H1 (cell line): ENCODE data around the gene SLC13A3. TPM values are rescaled to one million over a fixed set of nuclear protein-coding genes. Genes with fewer than 3 reads are reported as not detected.

Experiments used
- CTCF ChIA-PET: fragments of 300-600 bp; sonication (Branson Sonifier 250); formaldehyde crosslinking; loops from one replicate; lab custom pipeline; 2021; ENCODE audit not compliant: partially characterized antibody; lab: Charles Lee
- POLR2A ChIA-PET: fragments of 300-600 bp; sonication (Branson Sonifier 250); formaldehyde crosslinking; loops from one replicate; lab custom pipeline; 2021; ENCODE audit warnings: inconsistent platforms; ENCODE audit not compliant: partially characterized antibody; lab: Charles Lee
- DNase-seq, 2 experiments: peaks; one replicate each; pipeline versions ENCODE4 v3.0.0 to v3.0.0-alpha.2; 2010 to 2022; ENCODE audit warnings: low spot score in 2 of 2, low read depth in 1 of 2, mixed read lengths in 1 of 2
- FAIRE-seq: peaks from 2 replicates; lab custom pipeline; 2011; peaks lifted over from hg19 to GRCh38; lab: Jason Lieb, UNC
- H2AFZ ChIP-seq: 2 replicates; pipeline ENCODE4 v1.8.1; 2012; ENCODE audit warnings: low read length, inconsistent platforms
- H2AK5ac ChIP-seq: 2 replicates; pipeline ENCODE4 v1.6.1; 2013; ENCODE audit warnings: low read depth, low read length
- H2BK120ac ChIP-seq: replicated peaks from 2 replicates; pipeline ENCODE3; 2013; ENCODE audit warnings: low read depth, low read length, inconsistent platforms
- H2BK12ac ChIP-seq: 2 replicates; pipeline ENCODE4 v1.6.1; 2013; ENCODE audit warnings: low read depth, low read length
- H2BK15ac ChIP-seq: 2 replicates; pipeline ENCODE4 v1.6.1; 2013; ENCODE audit warnings: low read length
- H2BK20ac ChIP-seq: 2 replicates; pipeline ENCODE4 v1.6.1; 2013; ENCODE audit warnings: low read length
- H2BK5ac ChIP-seq: 2 replicates; pipeline ENCODE4 v1.6.1; 2013; ENCODE audit warnings: low read depth, low read length
- H3K14ac ChIP-seq: 2 replicates; pipeline ENCODE4 v1.6.1; 2013; ENCODE audit warnings: inconsistent platforms; ENCODE audit not compliant: insufficient read length
- H3K18ac ChIP-seq: 2 replicates; pipeline ENCODE4 v1.6.1; 2013; ENCODE audit warnings: low read length; ENCODE audit errors: extremely low read depth
- H3K23ac ChIP-seq: 2 replicates; pipeline ENCODE4 v1.6.1; 2013; ENCODE audit warnings: inconsistent platforms; ENCODE audit not compliant: insufficient read length
- H3K23me2 ChIP-seq: 2 replicates; pipeline ENCODE4 v1.6.1; 2013; ENCODE audit warnings: low read depth, low read length
- H3K27ac ChIP-seq: 2 replicates; pipeline ENCODE4 v1.6.1; 2011; ENCODE audit warnings: low read depth, low read length, inconsistent platforms
- H3K27me3 ChIP-seq, 4 experiments: replicated peaks in 1 of 4; 1 replicate in 1 of 4; 2 replicates in 3 of 4; pipeline versions ENCODE4 v1.6.1 to v1.8.1; 2011 to 2013; ENCODE audit warnings: low read length in 3 of 4, mild to moderate bottlenecking in 3 of 4, inconsistent platforms in 2 of 4, mixed read lengths in 2 of 4, moderate library complexity in 1 of 4; ENCODE audit not compliant: control insufficient read depth in 3 of 4, insufficient read depth in 3 of 4; ENCODE audit errors: extremely low read depth in 1 of 4
- H3K36me3 ChIP-seq, 4 experiments: 2 replicates each; pipeline versions ENCODE4 v1.6.1 to v1.8.1; 2011 to 2013; ENCODE audit warnings: mild to moderate bottlenecking in 4 of 4, low read length in 3 of 4, moderate library complexity in 2 of 4, control low read depth in 1 of 4, inconsistent platforms in 1 of 4; ENCODE audit not compliant: insufficient read depth in 4 of 4, control insufficient read depth in 2 of 4
- H3K4ac ChIP-seq: replicated peaks from 2 replicates; pipeline ENCODE3; 2013; ENCODE audit warnings: low read length, low read depth, mixed read lengths, inconsistent platforms; ENCODE audit not compliant: insufficient read length
- H3K4me1 ChIP-seq, 4 experiments: replicated peaks in 1 of 4; 1 replicate in 1 of 4; 2 replicates in 3 of 4; pipeline versions ENCODE4 v1.6.1 to v1.8.1; 2011 to 2013; ENCODE audit warnings: low read length in 3 of 4, inconsistent platforms in 2 of 4, mixed read lengths in 1 of 4; ENCODE audit not compliant: insufficient read depth in 4 of 4, control insufficient read depth in 3 of 4
- H3K4me2 ChIP-seq, 2 experiments: 2 replicates each; pipeline versions ENCODE4 v1.6.1 to v1.8.1; 2011 to 2013; ENCODE audit warnings: low read depth in 2 of 2, low read length in 2 of 2, control low read depth in 1 of 2, inconsistent platforms in 1 of 2, mild to moderate bottlenecking in 1 of 2; ENCODE audit not compliant: insufficient read depth in 1 of 2
- H3K4me3 ChIP-seq, 4 experiments: fragments of 200-600, 300-600 bp in 1 of 4; sonication (generic), shearing (Covaris generic), sonication (Bioruptor Twin) in 1 of 4; 2 replicates each; pipeline versions ENCODE4 v1.5.1 to v1.8.1; 2011 to 2016; ENCODE audit warnings: low read length in 4 of 4, low read depth in 3 of 4, control low read depth in 2 of 4, inconsistent platforms in 2 of 4, mild to moderate bottlenecking in 2 of 4, mixed read lengths in 1 of 4, moderate library complexity in 1 of 4; ENCODE audit not compliant: insufficient read depth in 2 of 4; ENCODE audit errors: extremely low read depth in 1 of 4
- H3K56ac ChIP-seq: replicated peaks from 2 replicates; pipeline ENCODE3; 2013; ENCODE audit warnings: low read depth, mild to moderate bottlenecking, mixed read lengths, low read length, inconsistent platforms; ENCODE audit not compliant: insufficient read length
- H3K79me1 ChIP-seq: 2 replicates; pipeline ENCODE4 v1.6.1; 2013; ENCODE audit warnings: low read depth, low read length, control low read depth
- H3K79me2 ChIP-seq, 2 experiments: 2 replicates each; pipeline versions ENCODE4 v1.6.1 to v1.8.1; 2012 to 2013; ENCODE audit warnings: low read length in 2 of 2, mild to moderate bottlenecking in 2 of 2, inconsistent platforms in 1 of 2; ENCODE audit not compliant: insufficient read depth in 2 of 2, control insufficient read depth in 1 of 2
- H3K9ac ChIP-seq, 4 experiments: replicated peaks in 1 of 4; 1 replicate in 1 of 4; 2 replicates in 3 of 4; pipeline versions ENCODE4 v1.6.1 to v1.8.1; 2011 to 2013; ENCODE audit warnings: low read depth in 3 of 4, low read length in 3 of 4, control low read depth in 2 of 4, mild to moderate bottlenecking in 2 of 4, moderate library complexity in 2 of 4, inconsistent platforms in 1 of 4; ENCODE audit errors: extremely low read depth in 1 of 4
- H3K9me3 ChIP-seq, 2 experiments: 2 replicates each; pipeline versions ENCODE4 v1.6.1 to v1.8.1; 2012 to 2013; ENCODE audit warnings: mild to moderate bottlenecking in 2 of 2, moderate library complexity in 2 of 2, control low read depth in 1 of 2, inconsistent platforms in 1 of 2, low read depth in 1 of 2, low read length in 1 of 2, mixed read lengths in 1 of 2; ENCODE audit not compliant: insufficient read depth in 2 of 2
- H4K20me1 ChIP-seq, 2 experiments: replicated peaks in 1 of 2; 2 replicates each; pipeline versions ENCODE3 to v1.8.1; 2011 to 2013; ENCODE audit warnings: inconsistent platforms in 2 of 2, low read length in 2 of 2, mild to moderate bottlenecking in 1 of 2; ENCODE audit not compliant: insufficient read depth in 2 of 2, control insufficient read depth in 1 of 2
- H4K5ac ChIP-seq: 2 replicates; pipeline ENCODE4 v1.6.1; 2013; ENCODE audit warnings: low read length, low read depth, mixed read lengths, inconsistent platforms; ENCODE audit not compliant: insufficient read length
- H4K8ac ChIP-seq: 2 replicates; pipeline ENCODE4 v1.8.0; 2013; ENCODE audit warnings: mild to moderate bottlenecking, moderate library complexity, low read length, inconsistent platforms; ENCODE audit not compliant: insufficient read depth; ENCODE audit errors: extremely low read depth
- H4K91ac ChIP-seq: replicated peaks from 2 replicates; pipeline ENCODE3; 2013; ENCODE audit warnings: low read length, mixed read lengths, inconsistent platforms; ENCODE audit not compliant: insufficient read length
- CBX5 ChIP-seq: fragments of 300-800, 300-1000 bp; sonication (generic); IDR thresholded peaks from 2 replicates; pipeline ENCODE4 v1.7.1; 2016; ENCODE audit warnings: antibody characterized with exemption, low read length, low read depth
- CEBPB ChIP-seq: IDR thresholded peaks from 2 replicates; pipeline ENCODE4 v1.6.1; 2012; ENCODE audit warnings: low read depth, low read length
- CHD1 ChIP-seq: IDR thresholded peaks from 2 replicates; pipeline ENCODE4 v1.6.1; 2012; ENCODE audit warnings: low read depth, low read length, improper control_type of control experiment
- CREB1 ChIP-seq: IDR thresholded peaks from 2 replicates; pipeline ENCODE4 v1.6.1; 2012; ENCODE audit warnings: inconsistent platforms
- EGR1 ChIP-seq: IDR thresholded peaks from 2 replicates; pipeline ENCODE4 v1.6.1; 2011; ENCODE audit warnings: low read depth, low read length, borderline replicate concordance
- GABPA ChIP-seq: IDR thresholded peaks from 2 replicates; pipeline ENCODE4 v1.6.1; 2011; ENCODE audit warnings: mild to moderate bottlenecking, low read length, moderate library complexity, borderline replicate concordance; ENCODE audit not compliant: insufficient read depth
- NANOG ChIP-seq: IDR thresholded peaks from 2 replicates; pipeline ENCODE4 v1.6.1; 2011; ENCODE audit warnings: low read length, low read depth, mild to moderate bottlenecking, inconsistent platforms; ENCODE audit not compliant: insufficient read depth, poor library complexity, severe bottlenecking
- RAD21 ChIP-seq, 2 experiments: IDR thresholded peaks in 1 of 2; conservative IDR thresholded peaks in 1 of 2; 2 replicates each; pipeline ENCODE4 v1.6.1; 2011; ENCODE audit warnings: low read depth in 2 of 2, low read length in 2 of 2, improper control_type of control experiment in 1 of 2, inconsistent platforms in 1 of 2, mild to moderate bottlenecking in 1 of 2, moderate library complexity in 1 of 2
- RNF2 ChIP-seq: fragments of 200-900, 300-1000 bp; sonication (generic); IDR thresholded peaks from 2 replicates; pipeline ENCODE4 v1.7.1; 2016; ENCODE audit warnings: borderline replicate concordance, low read depth, mild to moderate bottlenecking, antibody characterized with exemption, low read length; ENCODE audit not compliant: poor library complexity, severe bottlenecking; ENCODE audit errors: missing control alignments
- TBP ChIP-seq: IDR thresholded peaks from 2 replicates; pipeline ENCODE4 v1.6.1; 2011; ENCODE audit warnings: low read depth, low read length, improper control_type of control experiment
- WGBS, 2 experiments: shearing (Covaris generic) in 1 of 2; methylation state at CpG; one replicate each; pipeline versions ENCODE4 v1.1.6 to v1.1.7; 2013 to 2015; ENCODE audit warnings: low lambda C conversion rate in 2 of 2, mixed read lengths in 2 of 2, inconsistent platforms in 1 of 2, low coverage in 1 of 2, missing lambda C conversion rate in 1 of 2; ENCODE audit not compliant: insufficient replicate concordance in 2 of 2, insufficient coverage in 1 of 2, insufficient read length in 1 of 2; ENCODE audit errors: extremely low coverage in 1 of 2, missing lambda C conversion rate in 1 of 2; 5-methylcytosine and 5-hydroxymethylcytosine counted together
- polyA plus RNA-seq, 7 experiments: library from polyadenylated mRNA; depleted of rRNA in 3 of 7; stranded (reverse) in 5 of 7; unstranded in 2 of 7; fragments of >200 nt in 5 of 7; fragments of 200-250 nt in 2 of 7; gene quantifications; 1 replicate in 5 of 7; 2 replicates in 1 of 7; 4 replicates in 1 of 7; pipeline versions ENCODE4 v1.2.1 to v1.2.3, GENCODE V29; 2011 to 2013; ENCODE audit warnings: missing spikeins in 2 of 7, mixed read lengths in 2 of 7
- total RNA-seq: library from RNA; stranded (reverse); fragmentation: NEBNext Ultra II Directional; extraction: Animal tissue kit (Norgen Biotek cat#: 25700); gene quantifications from 2 replicates; pipeline ENCODE4 v1.2.1, GENCODE V29; 2021
- TF ChIP-seq, protein P1 (sequence below), 3 experiments: IDR thresholded peaks; 1 replicate in 2 of 3; 2 replicates in 1 of 3; pipeline versions ENCODE4 v1.5.1 to v1.6.1; 2011; ENCODE audit warnings: low read length in 3 of 3, mild to moderate bottlenecking in 3 of 3, inconsistent platforms in 2 of 3, low read depth in 1 of 3, moderate library complexity in 1 of 3; ENCODE audit not compliant: insufficient read depth in 1 of 3; ENCODE audit errors: control extremely low read depth in 1 of 3

The SLC13A3 gene
- total and polyA plus RNA-seq, 2 of the 8 experiments (the other 6 are each of a cell fraction or from before 2014, with no cell fraction given), result 9.4 to 12.6 TPM

DNA sequence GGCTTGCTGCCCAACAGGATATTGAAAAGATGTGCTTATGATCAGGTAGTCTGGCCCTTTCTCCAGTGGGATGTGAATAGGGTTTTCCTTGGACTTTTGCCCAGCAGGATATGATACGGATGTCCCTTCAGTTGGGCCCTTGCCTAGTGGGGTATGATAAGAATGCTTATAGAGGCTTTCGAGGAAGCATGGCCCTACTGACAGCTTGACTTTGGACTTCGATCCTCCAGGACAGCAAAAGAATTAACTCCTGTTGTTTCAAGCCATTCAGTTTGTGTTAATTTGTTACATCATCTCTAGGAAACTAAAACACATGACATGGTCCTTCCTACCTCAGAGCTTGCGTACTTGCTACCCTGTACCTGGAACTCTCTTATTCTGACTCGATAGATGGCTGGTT, 128.2 kb downstream of the SLC13A3 start:
- Histone ChIP-seq H2BK15ac (no peak overlapping the region), H3K14ac (no peak overlapping the region), H2BK120ac (no peak overlapping the region), H3K4ac (no peak overlapping the region), H3K18ac (no peak overlapping the region), H3K23ac (no peak overlapping the region), H3K56ac (no peak overlapping the region), H2BK12ac (no peak overlapping the region), H3K4me3 (no peak overlapping the region), H2AK5ac (no peak overlapping the region), H3K27me3 (no peaks in the 10 kb centered on the region), H3K79me2 (no peaks in the 10 kb centered on the region), H3K23me2 (no peaks in the 10 kb centered on the region), H4K91ac (no peak overlapping the region), H3K4me2 (no peak overlapping the region), H2AFZ (no peak overlapping the region), H2BK20ac (no peak overlapping the region), H4K20me1 (no peaks in the 10 kb centered on the region), H3K9me3 (no peaks in the 10 kb centered on the region; a peak in 1 of 4 replicates), H4K8ac (no peak overlapping the region), H3K4me1 (no peaks in the 10 kb centered on the region; a peak in 1 of 7 replicates), H2BK5ac (no peak overlapping the region), H3K27ac (no peak overlapping the region), H3K9ac (no peak overlapping the region), H4K5ac (no peak overlapping the region), H3K79me1 (no peaks in the 10 kb centered on the region), H3K36me3 (no peaks in the 10 kb centered on the region)
- WGBS, 2 experiments, result 91% methylated on average over 5 of the region's 5 CpGs; no CpG with 5 or more reads in 1 of the 2 experiments
- ChIA-PET POLR2A (interaction anchor here (1.2 to 2.6 kb wide), 4 partner anchors 9 to 159 kb away, joined by 3 to 8 read pairs (median 4); partner anchors contain the start of gene ZNF334), CTCF (interaction anchor here (0.6 to 7.3 kb wide), 18 partner anchors 9 to 664 kb away, joined by 3 to 63 read pairs (median 4); no protein-coding TSS in a partner anchor)
- FAIRE-seq (no peak), DNase-seq (no peak)
- TF ChIP-seq CEBPB, result no peak
- TF ChIP-seq NANOG, result no peak
- TF ChIP-seq GABPA, result no peak
- no peak for TF ChIP-seq RNF2
- no peak for TF ChIP-seq TBP
- TF ChIP-seq CREB1, result no peak
- TF ChIP-seq RAD21 (IDR thresholded peaks at IDR 0.05 in 1 of 2, conservative IDR thresholded peaks at IDR 0.05 in 1 of 2; ENCODE audit: low read depth in 2 of 2, low read length in 2 of 2), result no peak
- no peak for TF ChIP-seq CBX5
- TF ChIP-seq EGR1, result no peak
- TF ChIP-seq, protein P1, sequence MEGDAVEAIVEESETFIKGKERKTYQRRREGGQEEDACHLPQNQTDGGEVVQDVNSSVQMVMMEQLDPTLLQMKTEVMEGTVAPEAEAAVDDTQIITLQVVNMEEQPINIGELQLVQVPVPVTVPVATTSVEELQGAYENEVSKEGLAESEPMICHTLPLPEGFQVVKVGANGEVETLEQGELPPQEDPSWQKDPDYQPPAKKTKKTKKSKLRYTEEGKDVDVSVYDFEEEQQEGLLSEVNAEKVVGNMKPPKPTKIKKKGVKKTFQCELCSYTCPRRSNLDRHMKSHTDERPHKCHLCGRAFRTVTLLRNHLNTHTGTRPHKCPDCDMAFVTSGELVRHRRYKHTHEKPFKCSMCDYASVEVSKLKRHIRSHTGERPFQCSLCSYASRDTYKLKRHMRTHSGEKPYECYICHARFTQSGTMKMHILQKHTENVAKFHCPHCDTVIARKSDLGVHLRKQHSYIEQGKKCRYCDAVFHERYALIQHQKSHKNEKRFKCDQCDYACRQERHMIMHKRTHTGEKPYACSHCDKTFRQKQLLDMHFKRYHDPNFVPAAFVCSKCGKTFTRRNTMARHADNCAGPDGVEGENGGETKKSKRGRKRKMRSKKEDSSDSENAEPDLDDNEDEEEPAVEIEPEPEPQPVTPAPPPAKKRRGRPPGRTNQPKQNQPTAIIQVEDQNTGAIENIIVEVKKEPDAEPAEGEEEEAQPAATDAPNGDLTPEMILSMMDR (IDR thresholded peaks at IDR 0.05; ENCODE audit: control extremely low read depth in 1 of 3, insufficient read depth in 1 of 3, low read depth in 1 of 3, low read length in 3 of 3), result no peak
- no peak for TF ChIP-seq CHD1
